Measurements from ENCODE around the gene RETREG3. TPM values are rescaled to one million over a fixed set of nuclear protein-coding genes. Genes with fewer than 3 reads are reported as not detected.

Gene RETREG3
- total and polyA plus RNA-seq, 2 of the 13 experiments (the other 11 are each of a cell fraction or from before 2014, with no cell fraction given): 47.0 to 55.8 TPM

- TF ChIP-seq ZNF362 (CRISPR knock-in tag; IDR thresholded peaks at IDR 0.05; ENCODE audit: borderline replicate concordance) (peak; percentile 44; the same call in 1 of the 2 replicates), MBD4 (IDR thresholded peaks at IDR 0.05; ENCODE audit: borderline replicate concordance, low read length) (no peak), ZNF225 (CRISPR knock-in tag; IDR thresholded peaks at IDR 0.05) (no peak), AFF4 (CRISPR knock-in tag; IDR thresholded peaks at IDR 0.05) (no peak), ZNF660 (CRISPR knock-in tag; IDR thresholded peaks at IDR 0.05; ENCODE audit: borderline replicate concordance, low read depth) (no peak), ARID2 (CRISPR knock-in tag; IDR thresholded peaks at IDR 0.05; ENCODE audit: borderline replicate concordance) (no peak), THAP7 (CRISPR knock-in tag; IDR thresholded peaks at IDR 0.05) (peak; percentile 44; the same call in 1 of the 2 replicates), GPN1 (CRISPR knock-in tag; IDR thresholded peaks at IDR 0.05; ENCODE audit: borderline replicate concordance) (no peak), IRF2 (CRISPR knock-in tag; IDR thresholded peaks at IDR 0.05) (peak; percentile 70; the same call in 1 of the 2 replicates), KLF16 (CRISPR knock-in tag; IDR thresholded peaks at IDR 0.05) (no peak), CENPX (CRISPR knock-in tag; IDR thresholded peaks at IDR 0.05) (no peak), MTF1 (CRISPR knock-in tag; IDR thresholded peaks at IDR 0.05) (no peak), ZNF407 (CRISPR knock-in tag; IDR thresholded peaks at IDR 0.05; ENCODE audit: not compliant biosample characterization) (no peak), KAT2B (IDR thresholded peaks at IDR 0.05; ENCODE audit: borderline replicate concordance, low read depth, low read length) (no peak), ZFP36 (IDR thresholded peaks at IDR 0.05; ENCODE audit: borderline replicate concordance, low read depth, low read length, partially characterized antibody) (no peak)
These were observed 9.4 kb upstream of the RETREG3 start (continued) for GRCh38 chr17:42618442-42619150.

All from HepG2 (cell line).